COLO829 (cell line): ENCODE data around the gene ZNF724.
"Not testable (repeated sequence)": the region's sequence is repeated elsewhere in the genome, so short reads cannot be mapped to it uniquely, and the experiment has no call there.

Source experiments
- DNase-seq: peaks from one replicate; pipeline ENCODE4 v3.0.0; 2012; ENCODE audit warnings: low spot score

ZNF724 gene

DNA sequence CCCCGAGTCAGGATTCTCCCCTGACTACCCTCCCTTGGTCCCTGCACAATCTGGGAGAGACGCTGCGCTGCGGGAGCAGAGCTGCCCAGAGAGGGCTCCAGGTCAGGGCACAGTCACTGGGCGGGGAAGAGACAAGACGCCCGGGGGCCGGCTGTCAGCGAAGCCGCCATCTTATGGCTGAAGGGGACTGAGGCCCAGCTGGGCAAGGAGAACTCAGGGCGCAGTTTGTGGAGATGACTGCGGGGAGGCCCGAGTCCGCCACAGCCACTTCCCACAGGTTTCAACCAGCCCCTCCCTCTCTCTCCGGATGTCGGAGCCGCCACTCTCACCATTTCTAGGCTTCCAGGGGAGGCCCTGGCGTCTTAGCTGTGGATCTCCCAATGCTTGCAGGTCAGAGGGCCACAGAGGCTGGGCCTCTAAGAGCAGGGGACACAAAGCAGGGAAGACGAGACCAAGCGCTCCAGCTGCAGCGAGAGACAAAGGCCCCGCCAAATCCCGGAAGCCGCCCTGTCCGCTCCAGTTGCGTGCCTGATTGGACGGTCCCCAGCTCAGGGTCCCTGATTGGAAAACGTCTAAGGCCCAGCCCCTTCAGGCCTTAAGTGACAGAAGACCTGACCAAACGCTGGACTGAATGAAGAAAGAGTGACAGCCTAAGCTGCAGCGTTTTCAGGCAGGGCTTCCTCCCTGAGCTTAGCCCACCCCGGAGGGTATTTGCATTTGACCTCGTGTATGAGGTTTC is at the start of gene ZNF724:
ZNF724 (minus strand) TSS at position 484 of the 739 bp plus-strand sequence; CDS start at position 332, 152 bp downstream.
- DNase-seq, result no peak

DNA sequence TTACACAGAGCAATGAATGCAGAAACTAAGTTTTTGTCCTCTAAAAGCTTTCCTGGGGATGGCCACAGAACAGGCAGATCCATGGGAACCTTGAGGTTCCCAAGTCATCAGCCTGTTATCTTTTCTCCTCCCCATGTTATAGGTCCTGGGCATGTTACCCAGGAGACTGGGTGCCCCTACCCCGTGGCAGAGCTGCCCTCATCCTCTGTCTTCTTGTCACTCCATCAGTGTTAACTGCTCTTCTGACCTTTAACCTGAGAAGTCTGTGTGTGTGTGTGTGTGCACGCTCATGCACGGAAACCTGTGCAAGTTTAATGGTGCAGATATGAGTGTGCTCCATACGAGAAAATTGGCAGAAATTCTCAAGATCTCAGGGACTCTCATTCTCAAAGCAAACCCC is 43.9 kb upstream of the ZNF724 start:
- DNase-seq, result no peak

DNA sequence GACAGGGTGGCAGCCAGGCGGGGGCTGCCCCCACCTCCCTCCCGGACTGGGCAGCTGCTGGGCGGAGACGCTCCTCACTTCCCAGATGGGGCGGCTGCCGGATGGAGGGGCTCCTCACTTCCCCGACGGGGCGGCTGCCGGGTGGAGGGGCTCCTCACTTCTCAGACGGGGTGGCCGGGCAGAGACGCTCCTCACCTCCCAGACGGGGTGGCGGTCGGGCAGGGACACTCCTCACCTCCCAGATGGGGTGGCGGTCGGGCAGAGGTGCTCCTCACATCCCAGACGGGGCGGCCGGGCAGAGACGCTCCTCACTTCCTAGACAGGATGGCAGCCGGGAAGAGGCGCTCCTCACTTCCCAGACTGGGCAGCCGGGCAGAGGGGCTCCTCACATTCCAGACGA is 39.8 kb upstream of the ZNF724 start:
- not testable (repeated sequence) for DNase-seq

DNA sequence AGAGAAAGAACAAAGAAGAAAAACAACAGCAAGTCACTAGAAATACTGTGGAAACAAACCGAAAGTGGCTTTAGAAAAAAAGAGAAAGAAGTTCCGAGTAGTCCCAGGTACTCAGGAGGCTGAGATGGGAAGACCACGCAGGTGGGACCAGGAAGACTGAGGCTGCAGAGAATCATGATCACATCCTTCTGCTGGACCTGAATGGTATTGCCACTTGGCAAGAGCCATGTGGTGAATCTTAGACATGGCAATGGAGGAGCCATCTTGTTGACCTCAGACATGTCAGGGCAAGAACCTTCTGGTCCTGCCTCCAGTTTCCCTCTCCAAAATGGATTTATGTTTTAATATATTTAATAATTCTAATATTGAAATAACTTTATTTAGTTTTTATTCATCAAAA is 37.4 kb upstream of the ZNF724 start:
- peak; percentile 4 for DNase-seq

DNA sequence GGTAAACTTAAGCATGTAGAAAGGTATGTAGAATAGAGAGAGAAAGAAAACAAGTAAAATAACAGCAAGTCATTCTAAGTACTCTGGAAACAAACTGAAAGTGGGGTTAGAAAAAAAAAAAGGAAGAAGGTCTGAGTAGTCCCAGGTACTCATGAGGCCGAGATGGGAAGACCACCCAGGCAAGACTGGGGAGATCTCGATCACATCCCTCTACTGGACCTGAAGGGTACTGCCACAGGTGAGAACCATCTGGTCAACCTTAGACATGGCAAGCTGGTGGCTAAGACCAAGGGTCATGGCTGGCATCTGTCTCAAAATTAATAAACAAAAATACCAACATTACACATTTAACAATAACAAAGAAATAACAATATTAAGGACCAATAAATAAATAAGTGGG is 36.3 kb upstream of the ZNF724 start:
- no peak for DNase-seq

DNA sequence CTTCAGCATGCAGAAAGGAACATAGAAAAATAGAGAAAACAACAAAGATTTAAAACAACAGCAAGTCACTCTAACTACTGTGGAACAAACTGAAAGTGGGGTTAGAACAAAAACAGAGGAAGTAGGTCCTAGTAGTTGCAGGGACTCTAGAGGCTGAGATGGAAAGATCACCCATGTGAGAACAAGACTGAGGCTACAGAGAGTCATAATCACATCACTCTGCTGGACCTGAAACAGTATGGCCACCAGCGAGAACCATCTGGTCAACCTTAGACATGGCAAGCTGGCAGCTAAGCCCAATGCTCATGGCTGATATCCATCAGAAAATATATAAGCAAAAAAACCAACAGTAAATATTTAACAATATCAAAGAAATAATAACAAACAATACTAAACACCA is 35.8 kb upstream of the ZNF724 start:
- DNase-seq, result no peak

DNA sequence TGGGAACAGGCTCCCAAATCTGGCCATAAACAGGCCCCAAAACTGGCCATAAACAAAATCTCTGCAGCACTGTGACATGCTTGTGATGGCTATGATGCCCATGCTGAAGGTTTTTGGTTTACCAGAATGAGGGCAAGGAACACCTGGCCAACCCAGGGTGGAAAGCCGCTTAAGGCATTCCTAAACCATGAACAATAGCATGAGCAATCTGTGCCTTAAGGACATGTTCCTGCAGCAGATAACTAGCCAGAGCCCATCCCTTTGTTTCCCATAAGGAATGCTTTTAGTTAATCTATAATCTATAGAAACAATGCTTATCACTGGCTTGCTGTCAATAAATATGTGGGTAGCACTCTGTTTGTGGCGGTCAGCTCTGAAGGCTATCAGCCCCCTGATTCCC is 35.1 kb upstream of the ZNF724 start:
- DNase-seq, result not testable (repeated sequence)

DNA sequence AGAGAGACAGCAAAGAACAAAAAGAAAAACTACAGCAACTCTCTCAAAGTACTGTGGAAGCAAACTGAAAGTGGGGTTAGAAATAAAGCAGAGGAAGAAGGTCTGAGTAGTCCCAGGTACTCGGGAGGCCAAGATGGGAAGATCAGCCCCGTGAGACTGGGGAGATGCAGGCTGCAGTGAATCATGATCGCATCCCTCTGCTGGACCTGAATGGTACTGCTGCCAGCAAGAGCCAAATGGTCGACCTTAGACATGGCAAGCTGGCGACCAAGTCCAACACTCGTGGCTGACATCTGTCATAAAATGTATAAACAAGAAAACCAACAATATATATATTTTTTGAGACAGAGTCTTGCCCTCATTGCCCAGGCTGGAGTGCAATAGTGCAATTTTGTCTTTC is 33.7 kb upstream of the ZNF724 start:
- DNase-seq, result no peak

DNA sequence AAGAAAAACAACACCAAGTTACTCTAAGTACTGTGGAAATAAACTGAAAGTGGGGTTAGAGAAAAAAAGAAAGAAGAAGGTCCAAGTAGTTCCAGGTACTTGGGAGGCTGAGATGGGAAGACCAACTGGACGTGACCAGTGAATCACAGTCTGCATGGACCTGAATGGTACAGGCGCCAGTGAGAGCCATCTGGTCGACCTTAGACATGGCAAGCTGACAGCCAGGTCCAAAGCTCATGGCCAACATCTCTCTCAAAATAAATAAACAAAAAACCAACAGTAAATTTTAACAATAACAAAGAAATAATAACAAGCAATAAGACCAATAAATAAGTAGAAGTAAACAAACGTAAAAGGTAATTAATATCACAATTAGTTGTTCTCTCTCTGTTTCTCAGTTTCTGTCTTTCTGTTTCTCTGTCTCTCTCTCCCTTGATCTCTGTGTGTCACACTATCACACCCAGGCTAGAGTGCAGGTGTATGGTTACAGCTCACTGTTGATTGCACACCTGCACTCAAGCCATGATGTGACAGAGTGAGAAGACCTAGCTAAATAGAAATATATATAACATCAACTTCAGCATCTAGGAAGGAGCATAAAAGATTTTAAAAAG is 31.6 kb upstream of the ZNF724 start:
- DNase-seq, result no peak

DNA sequence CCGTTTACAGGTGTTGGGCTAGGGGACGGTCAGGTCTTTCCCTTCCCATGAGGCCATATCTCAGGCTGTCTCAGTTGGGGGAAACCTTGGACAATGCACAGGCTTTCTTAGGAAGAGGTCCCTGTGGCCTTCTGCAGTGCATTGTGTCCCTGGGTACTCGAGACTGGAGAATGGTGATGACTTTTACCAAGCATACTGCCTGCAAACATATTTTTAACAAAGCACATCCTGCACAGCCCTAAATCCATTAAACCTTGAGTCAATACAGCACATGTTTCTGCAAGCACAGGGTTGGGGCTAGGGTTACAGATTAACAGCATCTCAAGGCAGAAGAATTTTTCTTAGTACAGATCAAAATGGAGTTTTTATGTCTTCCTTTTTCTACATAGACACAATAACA is 27.9 kb upstream of the ZNF724 start:
- DNase-seq, result not testable (repeated sequence)

DNA sequence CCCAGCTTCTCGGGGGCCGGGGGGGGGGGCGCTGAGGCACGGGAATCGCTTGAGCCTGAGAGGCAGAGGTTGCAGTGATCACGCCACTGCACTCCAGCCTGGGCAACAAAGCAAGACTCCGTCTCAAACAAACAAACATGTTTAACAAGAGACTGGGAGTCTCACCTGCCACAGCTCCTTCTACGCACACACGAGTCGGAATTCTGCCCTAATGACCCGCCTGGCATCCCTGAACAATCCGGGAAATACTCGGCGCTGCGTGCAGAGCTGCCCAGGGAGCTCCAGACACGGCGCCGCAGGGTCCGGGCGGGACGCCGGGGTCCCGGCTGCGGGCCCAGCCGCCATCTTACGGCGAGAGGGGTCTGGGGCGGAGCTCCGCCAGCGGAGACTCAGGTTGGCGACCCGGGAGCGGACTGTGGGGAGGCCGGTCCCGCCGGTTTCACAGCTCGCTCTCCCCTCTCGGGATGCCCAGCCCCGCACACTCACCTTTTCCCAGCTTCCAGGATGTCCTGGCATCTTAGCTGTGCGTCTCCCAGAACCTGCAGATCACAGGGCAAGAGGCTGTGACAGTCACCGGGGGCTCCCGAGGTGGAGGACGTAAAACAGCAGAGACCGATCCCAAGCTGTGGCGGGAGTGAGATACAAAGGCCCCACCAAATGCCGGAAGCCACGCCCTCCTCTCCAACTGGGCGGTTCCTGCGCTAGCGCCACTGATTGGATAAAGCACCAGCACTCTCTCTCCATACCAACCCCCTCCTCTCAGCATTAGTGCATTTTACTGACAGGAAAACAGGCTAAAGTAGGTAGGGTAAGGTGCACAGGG is 23.6 kb upstream of the ZNF724 start:
- no peak for DNase-seq

DNA sequence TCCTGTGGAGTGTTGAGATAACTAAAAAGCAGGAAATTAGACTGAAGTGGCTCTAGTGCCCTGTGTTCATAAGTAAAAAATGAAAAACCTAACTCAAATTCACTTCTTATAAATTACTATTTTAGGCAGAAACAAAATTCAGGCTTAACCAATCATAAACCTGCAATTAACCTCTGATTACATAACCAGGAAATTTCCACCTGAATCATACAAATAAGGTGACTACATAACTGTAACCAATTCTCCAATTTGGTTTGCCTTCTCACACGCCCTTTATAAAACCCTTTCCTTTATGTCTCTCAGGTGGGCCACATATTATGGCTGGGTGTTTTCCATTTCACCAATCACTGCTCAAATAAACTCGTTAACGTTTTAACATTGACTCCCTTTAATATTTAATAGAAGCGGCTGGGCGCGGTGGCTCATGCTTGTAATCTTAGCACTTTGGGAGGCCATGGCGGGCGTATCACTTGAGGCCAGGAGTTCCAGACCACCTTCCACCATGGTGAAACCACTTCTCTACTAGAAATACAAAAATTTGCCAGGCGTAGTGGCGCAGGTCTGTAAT is 22.9 kb upstream of the ZNF724 start:
- DNase-seq, result no peak

DNA sequence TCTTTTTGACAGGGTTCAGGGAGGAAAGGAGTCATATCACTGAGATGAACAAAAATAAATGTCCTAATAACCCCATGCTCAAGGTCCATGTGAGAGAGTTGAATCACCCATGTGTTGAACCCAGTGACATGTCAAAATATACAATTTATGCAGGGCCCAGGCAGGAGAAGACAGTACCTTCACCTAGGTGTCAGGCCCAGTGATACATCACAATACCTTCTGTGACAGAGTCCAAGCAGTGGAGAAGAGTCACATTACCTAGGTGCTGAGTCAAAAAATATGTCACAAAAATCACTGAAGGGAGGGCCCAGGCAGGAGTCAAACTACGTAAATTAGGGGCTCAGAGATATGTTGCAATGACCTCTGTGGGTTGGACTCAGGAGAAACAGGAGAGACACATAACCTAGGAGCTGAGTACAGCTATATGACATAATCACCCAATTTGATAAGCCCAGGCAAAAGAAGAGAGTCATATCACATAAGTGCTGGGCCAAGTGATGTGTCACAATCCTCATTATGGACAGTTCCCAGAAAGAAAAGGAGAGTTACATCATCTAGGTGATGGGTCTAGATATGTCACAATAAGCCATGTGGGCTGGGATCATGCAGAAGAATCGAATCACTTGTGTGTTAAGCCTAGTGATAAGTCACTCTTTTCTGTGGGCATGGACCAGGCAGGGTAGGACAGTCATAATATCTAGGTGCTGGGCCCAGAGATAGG is 13.8 kb upstream of the ZNF724 start:
- no peak for DNase-seq

DNA sequence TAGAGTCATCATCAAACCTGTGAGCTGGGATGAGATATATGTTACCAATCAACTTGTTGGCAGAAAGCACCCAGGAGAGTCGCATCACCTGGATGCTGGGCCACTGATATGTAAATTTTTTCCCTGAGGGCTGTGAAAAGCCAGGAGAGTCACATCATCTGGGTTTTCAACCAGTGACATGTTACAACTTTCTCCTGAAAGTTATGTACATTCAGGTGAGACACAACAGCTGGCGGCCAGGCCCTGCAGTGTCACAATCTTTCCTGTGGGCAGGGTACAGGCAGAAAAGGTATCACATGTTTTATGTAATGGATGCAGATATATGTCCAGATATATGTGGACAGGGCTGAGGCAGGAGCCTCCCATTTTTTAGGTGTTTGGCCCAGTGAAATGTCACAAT is 13.2 kb upstream of the ZNF724 start:
- no peak for DNase-seq

DNA sequence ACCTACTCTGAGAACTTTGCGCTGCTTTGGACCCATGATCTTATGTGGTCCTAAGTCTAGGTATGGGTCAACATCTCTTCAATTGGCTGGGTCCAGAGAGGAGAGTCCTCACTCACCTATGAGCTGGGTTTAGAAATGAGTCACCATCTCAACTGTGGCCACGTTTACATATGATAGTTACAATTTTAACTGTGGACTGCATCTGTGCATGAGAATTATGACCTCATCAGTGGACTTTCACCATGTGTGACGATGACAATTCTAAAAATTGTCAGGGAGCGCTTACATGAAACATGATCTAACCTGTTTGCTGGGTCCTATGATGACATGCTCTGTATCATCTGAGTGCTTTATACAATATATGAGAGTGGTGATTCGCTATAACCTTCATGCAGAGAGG is 12.7 kb upstream of the ZNF724 start:
- DNase-seq, result no peak

DNA sequence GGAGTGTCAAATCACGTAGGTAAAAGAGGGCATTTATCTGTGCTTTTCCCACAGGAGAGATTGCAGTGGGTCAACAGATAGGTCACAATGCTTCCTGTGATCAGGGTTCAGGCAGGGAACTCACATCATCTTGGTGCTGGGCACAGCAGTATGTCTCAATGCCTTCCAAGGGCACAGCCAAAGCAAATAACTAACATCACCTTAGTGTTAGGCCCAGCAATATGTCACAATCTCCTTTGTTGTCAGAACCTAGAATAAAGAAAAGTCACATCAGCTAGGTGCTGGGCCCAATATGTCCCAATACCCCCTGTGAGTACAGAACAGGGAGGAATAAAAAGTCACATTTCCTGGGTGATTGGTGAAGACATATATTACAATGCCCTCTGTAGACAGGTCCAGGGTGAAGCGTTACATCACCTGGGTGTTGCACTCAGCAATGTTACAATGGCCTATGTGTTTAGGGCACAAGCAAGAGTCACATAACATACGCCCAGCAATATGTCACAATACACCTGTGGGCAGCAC is 11.4 kb upstream of the ZNF724 start:
- no peak for DNase-seq

DNA sequence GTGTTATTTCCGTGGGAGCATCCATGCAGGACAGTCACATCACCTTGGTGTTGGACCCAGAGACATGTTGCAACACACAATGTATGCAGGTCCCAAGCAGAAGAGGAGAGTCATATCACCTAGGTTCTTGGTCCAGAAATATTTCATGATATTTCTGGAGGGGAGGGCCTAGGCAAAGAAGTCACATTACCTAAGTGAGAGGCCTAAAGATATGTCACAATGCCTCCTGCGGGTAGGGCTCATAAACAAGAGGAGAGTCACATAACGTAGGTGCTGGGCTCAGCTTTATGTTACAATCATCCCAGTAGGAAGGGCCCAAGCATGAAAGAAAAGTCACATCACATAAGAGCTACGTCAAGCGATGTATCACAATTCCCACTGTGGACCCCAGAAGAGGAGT is 10.8 kb upstream of the ZNF724 start:
- no peak for DNase-seq

DNA sequence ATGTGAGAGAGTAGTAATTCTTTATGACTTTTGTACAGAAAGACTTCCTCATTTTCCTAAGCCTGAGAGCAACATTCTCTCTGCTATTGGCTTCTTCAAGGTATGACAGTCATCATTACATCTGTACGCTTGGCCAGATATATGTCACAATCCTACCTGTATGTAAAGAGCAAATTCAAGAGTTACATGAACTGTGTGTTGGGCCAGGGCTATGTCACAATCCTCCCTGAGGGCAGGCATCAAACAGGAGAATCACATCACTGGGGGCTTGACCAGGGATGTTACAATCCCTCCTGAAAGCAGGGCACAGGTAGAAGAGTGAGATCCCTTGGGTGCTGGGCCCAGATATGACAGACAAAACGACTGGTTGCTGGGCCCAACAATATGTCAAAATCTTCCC is 9.8 kb upstream of the ZNF724 start:
- DNase-seq, result no peak

DNA sequence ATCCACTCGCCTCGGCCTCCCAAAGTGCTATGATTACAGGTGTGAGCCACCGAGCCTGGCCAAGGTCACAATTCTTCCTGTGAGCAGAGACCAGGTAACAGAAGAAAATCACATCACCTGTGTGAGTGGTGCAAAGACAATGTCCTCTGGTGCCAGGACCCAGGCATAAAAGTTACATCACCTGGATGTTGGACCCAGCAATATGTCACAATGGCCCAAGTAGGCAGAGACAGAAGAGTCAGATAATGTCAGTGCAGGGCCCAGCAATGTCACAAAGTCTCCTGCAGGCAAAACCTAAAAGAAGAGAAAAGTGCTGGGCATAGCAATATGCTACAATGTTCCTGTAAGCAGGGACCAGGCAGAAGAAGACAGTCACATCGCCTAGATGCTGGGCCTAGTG is 5.5 kb upstream of the ZNF724 start:
- no peak for DNase-seq

DNA sequence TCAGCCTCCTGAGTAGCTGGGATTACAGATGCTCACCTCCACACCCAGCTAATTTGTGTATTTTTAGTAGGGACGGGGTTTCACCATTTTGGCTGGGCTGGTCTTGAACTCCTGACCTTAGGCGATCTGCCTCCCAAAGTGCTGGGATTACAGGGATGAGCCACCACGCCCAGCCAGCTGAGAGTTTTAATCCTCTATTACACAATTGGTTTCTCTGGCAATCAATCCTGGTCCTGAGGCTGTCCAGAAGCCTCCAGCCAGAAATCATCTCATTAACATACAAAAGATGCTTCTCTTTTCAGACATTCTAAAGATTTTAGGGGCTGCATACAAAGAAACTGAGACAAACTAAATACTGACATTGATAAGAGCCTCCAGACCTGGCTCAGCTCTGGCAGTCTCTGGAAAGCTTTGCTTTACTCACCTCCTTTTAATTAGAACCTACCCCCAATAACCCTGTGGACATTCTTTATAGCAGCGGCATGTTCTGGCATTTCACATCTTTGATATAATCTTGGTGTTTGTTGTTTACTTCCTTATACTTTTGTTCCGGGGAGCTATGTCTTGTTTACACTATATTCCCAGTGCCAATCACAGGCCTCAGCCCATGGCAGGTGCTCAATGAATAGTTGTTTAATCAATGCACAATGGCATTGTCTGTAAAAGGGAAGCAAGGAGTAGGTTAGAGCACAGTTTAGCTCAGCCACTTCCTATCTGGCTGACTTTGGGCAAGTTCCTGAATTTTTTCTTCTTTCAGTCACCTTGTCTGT is 4.1 kb upstream of the ZNF724 start:
- no peak for DNase-seq

DNA sequence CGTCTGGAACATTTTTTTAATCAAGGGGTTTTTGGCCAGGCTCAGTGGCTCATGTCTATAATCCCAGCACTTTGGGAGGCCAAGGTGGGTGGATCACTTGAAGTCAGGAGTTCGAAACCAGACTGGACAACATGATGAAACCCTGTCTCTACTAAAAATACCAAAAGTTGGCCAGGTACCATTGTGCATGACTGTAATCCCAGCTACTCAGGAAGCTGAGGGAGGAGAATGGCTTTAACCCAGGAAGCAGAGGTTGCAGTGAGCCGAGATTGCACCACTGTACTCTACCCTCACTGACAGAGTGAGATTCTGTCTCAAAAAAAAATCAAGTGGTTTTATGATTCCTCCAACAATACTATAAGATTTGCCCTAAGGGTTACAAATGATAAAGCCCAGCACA is 3.1 kb upstream of the ZNF724 start:
- DNase-seq, result not testable (repeated sequence)
